IPS-20b (cell line): ENCODE results near the gene ZNF74.
"Not testable (repeated sequence)": the region's sequence is repeated elsewhere in the genome, so short reads cannot be mapped to it uniquely, and the experiment has no call there.

Experiments used
- H3K27ac ChIP-seq: one replicate; pipeline ENCODE4 v1.5.1; 2013; ENCODE audit warnings: low read length
- H3K27me3 ChIP-seq: 2 replicates; pipeline ENCODE4 v1.6.1; 2013; ENCODE audit warnings: mild to moderate bottlenecking, low read length, inconsistent platforms; ENCODE audit not compliant: insufficient read depth
- H3K36me3 ChIP-seq: 2 replicates; pipeline ENCODE4 v1.6.1; 2013; ENCODE audit warnings: low read depth, mild to moderate bottlenecking, inconsistent platforms, low read length, moderate library complexity; ENCODE audit not compliant: insufficient read depth
- H3K4me1 ChIP-seq: 2 replicates; pipeline ENCODE4 v1.6.1; 2013; ENCODE audit warnings: mild to moderate bottlenecking, control low read depth, inconsistent platforms, low read length, moderate library complexity; ENCODE audit not compliant: insufficient read depth
- H3K4me3 ChIP-seq: 2 replicates; pipeline ENCODE4 v1.5.1; 2013; ENCODE audit warnings: mild to moderate bottlenecking, low read length, inconsistent platforms
- H3K9ac ChIP-seq: 2 replicates; pipeline ENCODE4 v1.6.1; 2013; ENCODE audit warnings: low read depth, mild to moderate bottlenecking, inconsistent platforms, low read length, moderate library complexity
- H3K9me3 ChIP-seq: 2 replicates; pipeline ENCODE4 v1.6.1; 2013; ENCODE audit warnings: mild to moderate bottlenecking, low read depth, low read length, inconsistent platforms; ENCODE audit not compliant: insufficient read depth

Gene ZNF74

DNA sequence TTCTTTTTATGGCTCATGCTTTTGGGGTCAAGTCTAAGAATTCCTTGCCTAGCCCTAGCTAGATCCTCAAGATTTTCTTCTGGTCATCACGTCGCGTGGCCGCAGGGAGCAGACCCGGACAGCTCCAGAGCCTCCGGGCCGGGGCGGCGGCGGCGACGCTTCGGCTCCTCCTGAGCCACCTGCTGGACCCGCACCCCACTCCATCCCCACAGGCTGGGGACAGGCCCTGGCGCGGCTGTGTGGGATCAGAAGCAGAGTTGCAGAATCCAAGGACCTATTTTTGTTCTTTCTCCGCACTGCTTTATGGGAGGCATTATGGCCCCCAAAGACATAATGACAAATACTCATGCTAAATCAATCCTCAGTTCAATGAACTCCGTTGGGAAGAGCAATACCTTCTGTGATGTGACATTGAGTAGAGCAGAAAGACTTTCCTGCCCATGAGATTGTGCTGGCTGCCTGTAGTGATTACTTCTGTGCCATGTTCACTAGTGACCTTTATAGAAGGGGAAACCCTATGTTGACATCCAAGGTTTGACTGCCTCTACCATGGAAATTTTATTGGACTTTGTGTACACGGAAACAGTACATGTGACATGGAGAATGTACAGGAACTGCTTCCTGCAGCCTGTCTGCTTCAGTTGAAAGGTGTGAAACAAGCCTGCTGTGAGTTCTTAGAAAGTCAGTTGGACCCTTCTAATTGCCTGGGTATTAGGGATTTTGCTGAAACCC is 56.0 kb downstream of the ZNF74 start:
- no peaks in the 10 kb centered on the region for H3K36me3 ChIP-seq
- H3K4me3 ChIP-seq, result no peak overlapping the region
- H3K27me3 ChIP-seq, result no peaks in the 10 kb centered on the region
- no peak overlapping the region for H3K9ac ChIP-seq
- no peak overlapping the region for H3K27ac ChIP-seq
- no peaks in the 10 kb centered on the region for H3K9me3 ChIP-seq
- H3K4me1 ChIP-seq, result no peaks in the 10 kb centered on the region

DNA sequence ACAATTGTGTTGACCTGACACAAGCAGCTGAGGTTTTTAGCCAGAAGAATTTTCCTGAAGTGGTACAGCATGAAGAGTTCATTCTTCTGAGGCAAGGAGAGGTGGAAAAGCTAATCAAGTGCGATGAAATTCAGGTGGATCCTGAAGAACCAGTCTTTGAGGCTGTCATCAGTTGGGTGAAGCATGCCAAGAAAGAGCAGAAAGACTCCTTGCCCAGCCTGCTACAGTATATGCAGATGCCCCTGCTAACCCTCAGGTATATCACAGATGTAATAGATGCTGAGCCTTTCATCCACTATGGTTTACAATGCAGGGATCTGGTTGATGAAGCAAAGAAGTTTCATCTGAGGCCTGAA is 56.6 kb downstream of the ZNF74 start:
- Histone ChIP-seq H3K9me3 (no peaks in the 10 kb centered on the region), H3K4me3 (no peak overlapping the region), H3K9ac (no peak overlapping the region), H3K36me3 (no peaks in the 10 kb centered on the region), H3K27ac (no peak overlapping the region), H3K4me1 (no peaks in the 10 kb centered on the region), H3K27me3 (no peaks in the 10 kb centered on the region)

DNA sequence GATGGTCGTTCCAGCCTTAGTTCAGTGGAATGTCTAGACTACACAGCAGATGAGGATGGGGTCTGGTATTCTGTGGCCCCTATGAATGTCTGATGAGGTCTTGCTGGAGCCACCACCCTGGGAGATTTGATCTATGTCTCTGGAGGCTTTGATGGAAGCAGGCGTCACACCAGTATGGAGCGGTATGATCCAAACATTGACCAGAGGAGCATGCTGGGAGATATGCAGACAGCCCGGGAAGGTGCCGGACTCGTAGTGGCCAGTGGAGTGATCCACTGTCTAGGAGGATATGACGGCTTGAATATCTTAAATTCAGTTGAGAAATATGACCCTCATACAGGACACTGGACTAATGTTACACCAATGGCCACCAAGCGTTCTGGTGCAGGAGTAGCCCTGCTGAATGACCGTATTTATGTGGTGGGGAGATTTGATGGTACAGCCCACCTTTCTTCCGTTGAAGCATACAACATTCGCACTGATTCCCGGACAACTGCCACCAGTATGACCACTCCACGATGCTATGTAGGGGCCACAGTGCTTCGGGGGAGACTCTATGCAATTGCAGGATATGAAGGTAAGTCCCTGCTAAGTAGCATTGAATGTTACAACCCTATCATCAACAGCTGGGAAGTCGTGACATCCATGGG is 57.3 kb downstream of the ZNF74 start:
- H3K9me3 ChIP-seq, result not testable (repeated sequence)

DNA sequence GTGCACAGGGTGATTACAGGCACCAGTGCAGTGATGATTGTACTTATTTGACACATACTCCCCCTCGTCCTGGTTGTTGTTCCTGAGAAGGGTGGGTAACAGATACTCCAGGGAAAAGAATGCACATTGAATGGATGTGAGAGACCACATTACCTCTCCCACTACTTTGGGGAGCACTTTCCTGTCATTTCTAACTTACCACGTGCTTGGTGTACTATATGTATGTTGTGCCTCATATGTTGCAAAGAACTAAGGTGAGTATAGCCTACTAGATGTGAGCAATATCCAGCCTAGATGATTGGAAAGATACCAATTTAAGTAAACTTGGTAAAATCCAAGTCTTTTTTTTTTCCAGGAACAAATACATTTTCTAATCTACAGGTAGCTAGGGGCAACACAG is 58.0 kb downstream of the ZNF74 start:
- Histone ChIP-seq H3K4me1 (peaks cover 6% of the 10 kb centered on the region; the same call in 1 of the 2 replicates), H3K36me3 (no peaks in the 10 kb centered on the region), H3K27ac (no peak overlapping the region), H3K9me3 (no peaks in the 10 kb centered on the region), H3K9ac (no peak overlapping the region), H3K4me3 (no peak overlapping the region), H3K27me3 (no peaks in the 10 kb centered on the region)

More for the DNA sequence above, 57.3 kb downstream of the ZNF74 start:
- H3K9ac ChIP-seq, H3K27me3 ChIP-seq, H3K36me3 ChIP-seq, H3K4me3 ChIP-seq, H3K27ac ChIP-seq, H3K4me1 ChIP-seq: not testable (repeated sequence)

DNA sequence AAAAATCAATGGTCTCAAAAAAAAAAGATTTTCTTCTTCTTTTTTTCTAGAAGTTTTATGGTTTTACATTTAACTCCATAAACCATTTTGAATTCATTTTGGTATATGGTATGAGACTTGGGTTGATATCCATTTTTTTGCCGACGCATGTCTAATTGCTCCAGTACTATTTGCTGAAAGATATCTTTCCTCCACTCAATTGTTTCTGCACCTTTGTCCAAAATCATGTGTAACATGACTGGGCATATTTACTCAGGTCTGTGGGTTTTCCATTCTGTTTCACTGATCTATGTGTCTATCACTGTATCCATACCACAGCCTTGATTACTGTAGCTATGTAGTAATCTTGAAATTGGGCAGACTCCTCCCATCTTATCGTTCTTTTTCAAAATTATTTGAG is 59.3 kb downstream of the ZNF74 start:
- no peaks in the 10 kb centered on the region for H3K9me3 ChIP-seq
- H3K36me3 ChIP-seq, result no peaks in the 10 kb centered on the region
- no peak overlapping the region for H3K4me3 ChIP-seq
- H3K9ac ChIP-seq, result no peak overlapping the region
- no peaks in the 10 kb centered on the region for H3K27me3 ChIP-seq
- H3K4me1 ChIP-seq, result peaks cover 6% of the 10 kb centered on the region; the same call in 1 of the 2 replicates
- H3K27ac ChIP-seq, result no peak overlapping the region

DNA sequence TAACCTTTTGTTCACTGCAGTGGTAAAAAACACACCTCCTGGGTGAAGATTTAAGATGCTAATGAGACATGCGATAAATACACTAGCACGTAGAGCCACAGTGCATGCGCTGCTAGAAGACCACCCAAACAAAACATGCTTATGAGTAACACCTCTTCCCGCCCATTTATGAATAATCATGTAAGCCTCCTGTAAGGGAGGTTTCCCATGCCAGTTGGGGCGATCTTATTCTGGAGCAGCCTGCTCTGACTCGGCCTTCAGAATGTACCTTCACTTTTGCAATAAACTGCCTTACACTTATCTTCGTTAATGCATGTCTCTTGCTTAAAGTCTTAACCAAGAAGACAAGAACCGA is 61.7 kb downstream of the ZNF74 start:
- H3K36me3 ChIP-seq, result no peaks in the 10 kb centered on the region
- no peak overlapping the region for H3K27ac ChIP-seq
- peaks cover 6% of the 10 kb centered on the region; the same call in 1 of the 2 replicates for H3K4me1 ChIP-seq
- no peaks in the 10 kb centered on the region for H3K27me3 ChIP-seq
- H3K9ac ChIP-seq, result no peak overlapping the region
- no peaks in the 10 kb centered on the region for H3K9me3 ChIP-seq
- H3K4me3 ChIP-seq, result no peak overlapping the region

DNA sequence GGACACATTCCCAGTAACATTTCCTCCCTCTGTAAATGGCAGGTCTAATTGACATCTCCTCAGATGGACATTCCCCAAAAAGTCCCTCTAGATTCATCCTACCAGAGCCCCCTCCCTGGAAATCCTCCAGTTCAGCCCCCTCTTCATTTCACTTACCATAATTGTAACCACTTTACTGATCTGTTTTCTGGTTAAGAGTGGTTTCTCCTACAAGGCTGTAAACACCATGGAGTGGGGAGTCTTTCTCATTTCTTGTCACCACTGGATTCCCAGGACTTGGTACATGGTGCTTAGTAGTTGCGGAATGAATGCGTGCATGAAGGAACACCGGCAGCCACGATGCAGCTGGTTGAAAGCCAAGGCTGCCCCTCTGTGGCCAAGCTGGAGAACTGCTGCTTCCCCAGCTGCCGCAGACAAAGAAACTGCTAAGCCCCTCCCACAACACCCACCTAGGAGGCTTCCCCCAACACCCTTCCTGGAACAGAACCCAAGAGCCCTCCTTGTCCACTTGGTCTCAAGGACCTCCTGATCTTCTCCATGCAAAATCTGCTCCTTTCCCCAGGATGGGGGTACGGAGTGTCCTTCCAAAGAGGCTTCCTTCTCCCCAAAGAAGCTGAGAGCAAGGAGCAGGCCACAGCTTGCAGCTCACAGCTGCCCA is 62.2 kb downstream of the ZNF74 start:
- no peaks in the 10 kb centered on the region for H3K36me3 ChIP-seq
- no peaks in the 10 kb centered on the region for H3K9me3 ChIP-seq
- peak overlapping the region; percentile 57; the same call in 1 of the 2 replicates for H3K9ac ChIP-seq
- no peaks in the 10 kb centered on the region for H3K27me3 ChIP-seq
- peaks cover 6% of the 10 kb centered on the region; the same call in 1 of the 2 replicates for H3K4me1 ChIP-seq
- no peak overlapping the region for H3K4me3 ChIP-seq
- H3K27ac ChIP-seq, result no peak overlapping the region

DNA sequence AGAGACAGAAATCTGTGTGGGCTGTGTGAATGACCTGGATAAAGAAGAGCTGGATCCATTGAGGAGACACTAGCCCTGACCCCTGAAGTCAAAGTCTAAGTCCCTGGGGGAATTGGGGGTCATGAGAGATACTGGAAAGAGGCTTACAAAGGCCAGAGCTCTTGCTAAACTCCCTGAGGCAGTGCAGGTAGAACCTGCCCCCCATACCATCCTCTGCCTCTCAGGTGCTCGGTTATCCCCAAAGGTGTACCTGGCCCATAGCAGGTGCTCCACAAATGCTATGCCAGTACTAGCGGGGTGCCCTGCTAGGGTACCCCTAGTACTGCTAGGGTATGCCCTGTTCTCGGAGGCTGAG is 62.7 kb downstream of the ZNF74 start:
- Histone ChIP-seq H3K36me3 (no peaks in the 10 kb centered on the region), H3K27me3 (no peaks in the 10 kb centered on the region), H3K9ac (peak overlapping the region; percentile 57; the same call in 1 of the 2 replicates)

DNA sequence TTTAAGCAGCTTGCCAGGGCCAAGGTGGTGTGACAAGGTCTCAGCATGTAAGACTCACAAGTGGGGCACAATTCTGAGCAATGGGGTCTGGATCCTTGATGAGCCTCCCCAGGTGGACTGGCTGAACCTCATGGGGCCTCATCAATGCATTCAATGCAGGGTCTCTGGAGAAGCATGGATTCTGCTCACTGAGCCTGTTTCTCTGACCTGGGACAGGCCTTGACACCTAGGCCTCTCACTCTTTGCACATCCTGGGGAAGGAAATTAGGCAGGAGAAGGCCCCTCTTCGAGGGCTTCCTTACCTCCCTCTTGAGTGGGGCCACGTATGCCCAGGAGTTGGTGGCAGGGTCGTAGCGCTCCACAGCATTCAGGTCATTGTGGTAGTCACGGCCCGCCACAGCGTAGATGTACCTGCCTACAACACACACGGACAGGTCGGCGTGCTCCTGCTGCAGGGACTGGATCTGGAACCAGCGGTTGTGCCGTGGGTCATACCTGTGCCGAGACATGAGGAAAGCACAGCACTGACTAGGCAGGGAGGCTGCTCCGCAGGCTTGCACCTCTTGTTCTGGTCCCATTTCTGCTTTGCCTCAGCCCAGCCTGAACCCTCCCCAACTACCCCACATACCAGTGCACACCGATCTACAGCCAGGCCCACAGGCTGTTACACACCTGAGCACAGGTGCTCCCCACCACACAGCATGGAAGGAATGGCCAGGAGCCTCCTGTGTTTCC is 63.7 kb downstream of the ZNF74 start:
- H3K4me3 ChIP-seq, result no peak overlapping the region
- H3K27ac ChIP-seq, result no peak overlapping the region
- no peak overlapping the region for H3K9ac ChIP-seq
- H3K4me1 ChIP-seq, result peaks cover 6% of the 10 kb centered on the region; the same call in 1 of the 2 replicates
- H3K9me3 ChIP-seq, result no peaks in the 10 kb centered on the region
- H3K27me3 ChIP-seq, result no peaks in the 10 kb centered on the region
- H3K36me3 ChIP-seq, result no peaks in the 10 kb centered on the region

More for the DNA sequence above, 62.7 kb downstream of the ZNF74 start:
- Histone ChIP-seq H3K4me3 (no peak overlapping the region), H3K9me3 (no peaks in the 10 kb centered on the region), H3K27ac (no peak overlapping the region), H3K4me1 (peaks cover 6% of the 10 kb centered on the region; the same call in 1 of the 2 replicates)
